Measurements from ENCODE around the gene TMEM250.
"Not testable (repeated sequence)": the region's sequence is repeated elsewhere in the genome, so short reads cannot be mapped to it uniquely, and the experiment has no call there.

Gene TMEM250

GRCh38 chr9:136152931-136153330 lies 34.3 kb upstream of the TMEM250 start:
- Histone ChIP-seq H3K9ac (ENCODE audit: low read length) (no peak overlapping the region), H3K9me3 (ENCODE audit: control insufficient read depth, low read depth, low read length) (no peaks in the 10 kb centered on the region), H3K36me3 (ENCODE audit: control insufficient read depth, low read depth, low read length) (no peaks in the 10 kb centered on the region), H3K27me3 (ENCODE audit: control insufficient read depth, insufficient read depth, low read length) (peaks cover 38% of the 10 kb centered on the region), H3K27ac (ENCODE audit: low read length) (no peak overlapping the region), H3K4me3 (ENCODE audit: low read length) (no peak overlapping the region), H3K4me1 (ENCODE audit: control insufficient read depth, low read depth, low read length) (peaks cover 18% of the 10 kb centered on the region)

- no peaks in the 10 kb centered on the region for H3K36me3 ChIP-seq (ENCODE audit: control insufficient read depth, low read depth, low read length)
- peaks cover 38% of the 10 kb centered on the region for H3K27me3 ChIP-seq (ENCODE audit: control insufficient read depth, insufficient read depth, low read length)
- no peak overlapping the region for H3K4me3 ChIP-seq (ENCODE audit: low read length)
- no peaks in the 10 kb centered on the region for H3K9me3 ChIP-seq (ENCODE audit: control insufficient read depth, low read depth, low read length)
- H3K4me1 ChIP-seq (ENCODE audit: control insufficient read depth, low read depth, low read length), result peaks cover 19% of the 10 kb centered on the region
- H3K9ac ChIP-seq (ENCODE audit: low read length), result no peak overlapping the region
- no peak overlapping the region for H3K27ac ChIP-seq (ENCODE audit: low read length)
Measured at GRCh38 chr9:136152543-136152866, 33.8 kb upstream of the TMEM250 start.

GRCh38 chr9:136151848-136152542 lies 33.3 kb upstream of the TMEM250 start:
- no peaks in the 10 kb centered on the region for H3K9me3 ChIP-seq (ENCODE audit: control insufficient read depth, low read depth, low read length)
- H3K4me3 ChIP-seq (ENCODE audit: low read length), result peak overlapping the region; percentile 37
- peaks cover 19% of the 10 kb centered on the region for H3K4me1 ChIP-seq (ENCODE audit: control insufficient read depth, low read depth, low read length)
- H3K36me3 ChIP-seq (ENCODE audit: control insufficient read depth, low read depth, low read length), result no peaks in the 10 kb centered on the region
- H3K27me3 ChIP-seq (ENCODE audit: control insufficient read depth, insufficient read depth, low read length), result peaks cover 38% of the 10 kb centered on the region
- no peak overlapping the region for H3K9ac ChIP-seq (ENCODE audit: low read length)
- H3K27ac ChIP-seq (ENCODE audit: low read length), result no peak overlapping the region

- Histone ChIP-seq H3K4me3 (ENCODE audit: low read length) (peak overlapping the region; percentile 37), H3K36me3 (ENCODE audit: control insufficient read depth, low read depth, low read length) (no peaks in the 10 kb centered on the region), H3K4me1 (ENCODE audit: control insufficient read depth, low read depth, low read length) (peaks cover 19% of the 10 kb centered on the region), H3K27me3 (ENCODE audit: control insufficient read depth, insufficient read depth, low read length) (peaks cover 38% of the 10 kb centered on the region), H3K9ac (ENCODE audit: low read length) (no peak overlapping the region), H3K9me3 (ENCODE audit: control insufficient read depth, low read depth, low read length) (no peaks in the 10 kb centered on the region), H3K27ac (ENCODE audit: low read length) (no peak overlapping the region)
Measured at GRCh38 chr9:136151214-136151804, 32.6 kb upstream of the TMEM250 start.

GRCh38 chr9:136150664-136151213 lies 32.1 kb upstream of the TMEM250 start:
- not testable (repeated sequence) for H3K9me3 ChIP-seq (ENCODE audit: control insufficient read depth, low read depth, low read length); H3K9ac ChIP-seq (ENCODE audit: low read length); H3K27ac ChIP-seq (ENCODE audit: low read length); H3K36me3 ChIP-seq (ENCODE audit: control insufficient read depth, low read depth, low read length); H3K4me3 ChIP-seq (ENCODE audit: low read length)
- H3K27me3 ChIP-seq (ENCODE audit: control insufficient read depth, insufficient read depth, low read length), result peaks cover 38% of the 10 kb centered on the region
- peaks cover 19% of the 10 kb centered on the region for H3K4me1 ChIP-seq (ENCODE audit: control insufficient read depth, low read depth, low read length)

- Histone ChIP-seq H3K27ac (ENCODE audit: low read length) (no peak overlapping the region), H3K36me3 (ENCODE audit: control insufficient read depth, low read depth, low read length) (no peaks in the 10 kb centered on the region), H3K9me3 (ENCODE audit: control insufficient read depth, low read depth, low read length) (no peaks in the 10 kb centered on the region), H3K4me3 (ENCODE audit: low read length) (no peak overlapping the region), H3K4me1 (ENCODE audit: control insufficient read depth, low read depth, low read length) (peaks cover 19% of the 10 kb centered on the region), H3K27me3 (ENCODE audit: control insufficient read depth, insufficient read depth, low read length) (peaks cover 38% of the 10 kb centered on the region), H3K9ac (ENCODE audit: low read length) (no peak overlapping the region)
Measured at GRCh38 chr9:136149853-136150252, 31.2 kb upstream of the TMEM250 start.

- H3K36me3 ChIP-seq (ENCODE audit: control insufficient read depth, low read depth, low read length), result no peaks in the 10 kb centered on the region
- no peak overlapping the region for H3K4me3 ChIP-seq (ENCODE audit: low read length)
- peaks cover 38% of the 10 kb centered on the region for H3K27me3 ChIP-seq (ENCODE audit: control insufficient read depth, insufficient read depth, low read length)
- H3K27ac ChIP-seq (ENCODE audit: low read length), result no peak overlapping the region
- no peak overlapping the region for H3K9ac ChIP-seq (ENCODE audit: low read length)
- no peaks in the 10 kb centered on the region for H3K9me3 ChIP-seq (ENCODE audit: control insufficient read depth, low read depth, low read length)
- H3K4me1 ChIP-seq (ENCODE audit: control insufficient read depth, low read depth, low read length), result peaks cover 19% of the 10 kb centered on the region
Measured at GRCh38 chr9:136149337-136149736, 30.7 kb upstream of the TMEM250 start.

GRCh38 chr9:136148766-136149165 lies 30.1 kb upstream of the TMEM250 start:
- no peak overlapping the region for H3K27ac ChIP-seq (ENCODE audit: low read length)
- H3K36me3 ChIP-seq (ENCODE audit: control insufficient read depth, low read depth, low read length), result no peaks in the 10 kb centered on the region
- peaks cover 19% of the 10 kb centered on the region for H3K4me1 ChIP-seq (ENCODE audit: control insufficient read depth, low read depth, low read length)
- H3K9me3 ChIP-seq (ENCODE audit: control insufficient read depth, low read depth, low read length), result no peaks in the 10 kb centered on the region
- no peak overlapping the region for H3K4me3 ChIP-seq (ENCODE audit: low read length)
- no peak overlapping the region for H3K9ac ChIP-seq (ENCODE audit: low read length)
- H3K27me3 ChIP-seq (ENCODE audit: control insufficient read depth, insufficient read depth, low read length), result peaks cover 38% of the 10 kb centered on the region

- Histone ChIP-seq H3K4me1 (ENCODE audit: control insufficient read depth, low read depth, low read length) (peaks cover 21% of the 10 kb centered on the region), H3K4me3 (ENCODE audit: low read length) (no peak overlapping the region), H3K27me3 (ENCODE audit: control insufficient read depth, insufficient read depth, low read length) (peaks cover 38% of the 10 kb centered on the region), H3K9me3 (ENCODE audit: control insufficient read depth, low read depth, low read length) (no peaks in the 10 kb centered on the region), H3K27ac (ENCODE audit: low read length) (no peak overlapping the region), H3K9ac (ENCODE audit: low read length) (no peak overlapping the region), H3K36me3 (ENCODE audit: control insufficient read depth, low read depth, low read length) (no peaks in the 10 kb centered on the region)
Measured at GRCh38 chr9:136147890-136148714, 29.4 kb upstream of the TMEM250 start.

- H3K36me3 ChIP-seq (ENCODE audit: control insufficient read depth, low read depth, low read length), result no peaks in the 10 kb centered on the region
- H3K4me1 ChIP-seq (ENCODE audit: control insufficient read depth, low read depth, low read length), result peaks cover 27% of the 10 kb centered on the region
- H3K27ac ChIP-seq (ENCODE audit: low read length), result no peak overlapping the region
- no peak overlapping the region for H3K4me3 ChIP-seq (ENCODE audit: low read length)
- H3K9ac ChIP-seq (ENCODE audit: low read length), result no peak overlapping the region
- peaks cover 31% of the 10 kb centered on the region for H3K27me3 ChIP-seq (ENCODE audit: control insufficient read depth, insufficient read depth, low read length)
- H3K9me3 ChIP-seq (ENCODE audit: control insufficient read depth, low read depth, low read length), result no peaks in the 10 kb centered on the region
Measured at GRCh38 chr9:136147038-136147889, 28.6 kb upstream of the TMEM250 start.

All from iPS-18a (cell line).